Amniotic stem cell (primary cell): ENCODE results near the gene PRR9.
"Not testable (repeated sequence)": the region's sequence is repeated elsewhere in the genome, so short reads cannot be mapped to it uniquely, and the experiment has no call there.

Source experiments
- DNase-seq: peaks from one replicate; lab custom pipeline; 2025; lab: John Stamatoyannopoulos, UW

The PRR9 gene

GRCh38 chr1:153229076-153229829 lies 11.9 kb downstream of the PRR9 start:
- DNase-seq, result not testable (repeated sequence)

GRCh38 chr1:153231363-153231762 lies 14.0 kb downstream of the PRR9 start:
- DNase-seq, result no peak

DNA sequence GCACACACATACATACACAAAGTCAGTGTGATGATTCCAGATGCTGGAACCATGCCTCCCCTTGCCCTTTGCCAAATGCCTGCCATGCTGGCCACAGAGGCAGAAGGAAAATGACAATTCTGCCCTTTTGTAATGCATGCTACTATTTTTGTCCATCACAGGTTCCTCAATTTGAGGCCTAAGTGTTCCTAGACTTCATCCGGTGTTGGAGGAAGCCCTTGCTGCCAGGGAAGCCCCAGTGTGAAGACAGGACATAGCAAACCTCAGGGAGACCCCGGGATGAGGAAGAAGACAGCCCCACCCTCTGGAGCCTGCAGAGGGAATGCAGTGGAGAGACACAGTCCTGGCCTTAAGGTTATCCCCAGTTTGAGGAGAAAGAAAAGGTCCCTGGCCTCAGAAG lies 14.4 kb downstream of the PRR9 start:
- no peak for DNase-seq

DNA sequence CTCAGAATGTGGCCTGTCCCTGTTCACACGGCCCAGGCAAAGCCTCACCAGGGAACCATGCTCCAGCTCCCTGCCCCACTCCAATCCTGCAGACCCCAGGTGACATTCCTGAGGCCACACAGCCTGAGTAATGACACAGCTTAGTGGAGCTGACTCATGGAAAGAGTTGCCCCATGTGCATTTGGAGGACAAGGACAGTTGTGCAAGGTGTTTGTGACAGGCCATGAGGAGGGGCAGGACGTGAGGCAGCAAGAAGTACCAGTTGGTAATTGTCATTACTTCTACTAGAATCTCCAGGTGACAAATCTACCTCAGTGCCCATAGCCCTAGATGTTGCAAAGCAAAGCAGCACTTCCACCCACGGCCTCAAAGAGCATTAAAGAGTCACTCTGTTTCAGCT lies 15.2 kb downstream of the PRR9 start:
- no peak for DNase-seq

DNA sequence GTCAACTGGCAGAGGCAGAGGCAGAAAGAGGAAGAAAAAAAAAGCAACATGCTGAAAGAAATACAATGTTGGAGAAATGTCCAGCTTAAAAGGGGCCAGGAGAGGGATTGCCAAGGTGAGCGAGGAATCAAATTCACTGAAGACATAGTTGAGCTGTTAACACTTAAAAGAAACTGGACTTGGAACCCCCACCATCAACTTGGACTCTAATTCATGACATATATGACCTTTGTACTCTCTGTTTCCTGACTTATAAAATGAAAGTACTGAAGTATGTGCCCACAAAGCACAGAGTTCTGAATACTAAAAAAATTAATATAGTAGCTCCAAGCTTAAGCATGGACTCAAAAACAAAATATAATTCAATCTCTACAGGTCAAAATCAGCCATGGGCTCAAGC lies 16.1 kb downstream of the PRR9 start:
- no peak for DNase-seq

GRCh38 chr1:153238527-153238926 lies 21.1 kb downstream of the PRR9 start:
- DNase-seq, result no peak

DNA sequence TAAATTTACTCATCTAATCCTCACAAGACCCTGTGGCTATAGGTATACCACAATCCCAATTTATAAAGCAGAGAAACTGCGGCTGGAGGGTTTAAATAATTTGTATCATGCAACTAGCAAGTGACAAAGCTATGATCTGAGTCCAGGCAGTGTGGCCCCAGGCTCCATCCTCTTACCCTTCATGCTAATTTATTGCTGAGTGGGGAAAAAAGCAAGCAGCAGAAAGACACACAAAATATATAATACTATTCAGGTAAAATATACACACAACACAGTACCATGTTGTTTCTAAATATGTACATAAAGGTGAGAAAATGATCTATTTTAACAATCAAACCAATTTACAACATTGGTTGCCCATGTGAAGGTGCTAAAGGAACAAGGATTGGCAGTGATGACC lies 24.8 kb downstream of the PRR9 start:
- DNase-seq, result no peak

GRCh38 chr1:153245466-153245865 lies 28.1 kb downstream of the PRR9 start:
- DNase-seq, result no peak

GRCh38 chr1:153246018-153246417 lies 28.6 kb downstream of the PRR9 start:
- DNase-seq, result no peak

- no peak for DNase-seq
These were observed 29.4 kb downstream of the PRR9 start for GRCh38 chr1:153246825-153247224.

- DNase-seq, result no peak
These were observed 30.9 kb downstream of the PRR9 start for GRCh38 chr1:153248176-153248879.

DNA sequence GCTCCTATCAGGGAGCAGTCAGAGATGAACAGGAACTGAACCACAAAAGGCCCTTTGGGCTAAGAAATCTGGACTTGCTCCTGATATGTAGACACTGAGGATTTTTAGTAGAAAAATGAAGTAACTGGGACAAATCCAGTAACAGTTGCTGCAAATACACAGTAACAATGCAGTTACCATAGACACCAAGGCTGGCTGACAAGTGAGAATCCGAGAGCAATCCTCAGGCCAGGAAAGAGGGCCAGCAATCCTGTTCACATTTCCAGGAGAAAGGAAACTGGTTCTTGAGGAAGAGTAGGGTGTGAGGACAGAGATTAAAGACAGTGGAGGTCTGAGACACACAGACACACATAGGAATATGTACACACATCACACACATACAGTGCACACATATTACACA lies 32.8 kb downstream of the PRR9 start:
- no peak for DNase-seq

DNA sequence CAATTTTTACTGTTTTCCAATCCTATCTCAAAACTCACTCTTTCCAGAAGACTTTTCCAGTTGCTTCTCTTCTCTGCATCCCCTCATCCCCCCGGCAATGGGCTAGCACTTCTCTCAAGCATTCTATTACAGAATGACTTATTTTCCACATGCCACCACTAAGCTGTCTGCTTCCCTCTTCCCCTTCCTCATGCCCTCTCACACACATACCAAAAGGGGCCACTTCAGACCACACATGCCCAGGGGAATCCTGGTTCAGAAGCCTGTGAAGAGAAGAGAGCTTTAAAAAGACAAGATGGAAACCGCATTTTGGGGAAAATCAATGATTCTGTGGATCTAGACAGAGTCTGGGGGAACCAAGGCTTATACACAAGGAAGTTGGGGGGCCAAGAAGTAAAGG lies 33.7 kb downstream of the PRR9 start:
- DNase-seq, result no peak

DNA sequence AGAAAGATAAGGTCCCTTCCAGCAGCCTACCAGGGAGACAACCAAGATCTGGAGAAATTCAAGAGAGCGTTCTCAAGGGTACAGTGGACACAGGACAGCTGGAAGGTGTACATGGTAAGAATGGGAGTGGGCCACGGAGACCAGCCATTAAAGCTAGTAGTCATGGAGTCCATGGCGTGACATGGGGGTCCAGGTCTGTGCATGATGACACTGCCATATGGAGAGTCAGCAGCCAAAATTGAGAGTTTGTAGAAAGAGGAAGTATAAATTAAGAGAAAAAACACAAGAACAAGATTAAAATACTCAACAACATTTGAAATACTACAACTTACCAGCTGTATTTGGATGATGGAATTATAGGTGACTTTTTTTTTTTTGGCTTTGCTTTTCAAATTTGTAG lies 34.2 kb downstream of the PRR9 start:
- no peak for DNase-seq

- no peak for DNase-seq
These were observed 34.6 kb downstream of the PRR9 start for GRCh38 chr1:153251988-153252387.

DNA sequence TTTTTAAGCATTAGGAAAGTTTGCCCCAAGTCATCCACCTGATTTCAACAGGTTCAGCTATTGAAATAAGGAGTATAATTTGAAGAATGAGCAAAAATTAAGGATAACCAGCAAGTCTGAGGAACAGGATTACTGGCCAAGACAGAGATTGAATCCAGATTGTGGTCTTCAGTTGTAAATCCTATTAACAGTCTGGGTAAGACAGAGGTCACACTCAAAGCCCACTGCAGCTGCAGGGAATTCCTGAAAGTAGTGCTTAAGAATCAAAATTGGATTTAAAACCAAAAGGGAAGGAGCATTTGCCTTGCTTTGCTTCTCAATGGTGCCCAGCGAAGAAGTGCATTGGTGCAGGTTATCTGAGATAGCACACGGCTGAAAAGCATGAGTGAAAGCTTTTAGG lies 35.7 kb downstream of the PRR9 start:
- no peak for DNase-seq

DNA sequence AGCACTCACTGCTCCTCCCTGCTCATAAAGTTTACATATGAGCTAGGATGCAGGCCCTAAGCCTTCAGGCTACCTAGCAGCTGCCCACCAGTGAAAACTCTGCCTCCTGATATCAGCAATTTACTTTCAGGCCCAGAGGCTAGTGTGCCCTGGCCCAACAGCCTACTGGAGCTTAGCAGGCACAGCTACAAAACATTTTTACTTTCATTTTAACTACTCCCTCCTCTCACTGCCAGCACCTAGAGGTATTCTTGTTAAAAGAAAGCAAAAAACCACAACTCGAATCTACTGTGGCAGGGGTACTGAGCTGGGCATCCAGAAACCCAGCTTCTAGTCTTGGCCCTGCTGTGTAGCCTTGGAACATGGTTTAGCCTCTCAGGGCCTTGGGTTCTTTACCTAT lies 36.3 kb downstream of the PRR9 start:
- no peak for DNase-seq

GRCh38 chr1:153259387-153259786 lies 42.0 kb downstream of the PRR9 start, which contains the start of gene LORICRIN:
TSS of gene LORICRIN (plus strand) at chr1:153259687. CDS start at chr1:153260950, 1,263 bp downstream.
- DNase-seq, result no peak

DNA sequence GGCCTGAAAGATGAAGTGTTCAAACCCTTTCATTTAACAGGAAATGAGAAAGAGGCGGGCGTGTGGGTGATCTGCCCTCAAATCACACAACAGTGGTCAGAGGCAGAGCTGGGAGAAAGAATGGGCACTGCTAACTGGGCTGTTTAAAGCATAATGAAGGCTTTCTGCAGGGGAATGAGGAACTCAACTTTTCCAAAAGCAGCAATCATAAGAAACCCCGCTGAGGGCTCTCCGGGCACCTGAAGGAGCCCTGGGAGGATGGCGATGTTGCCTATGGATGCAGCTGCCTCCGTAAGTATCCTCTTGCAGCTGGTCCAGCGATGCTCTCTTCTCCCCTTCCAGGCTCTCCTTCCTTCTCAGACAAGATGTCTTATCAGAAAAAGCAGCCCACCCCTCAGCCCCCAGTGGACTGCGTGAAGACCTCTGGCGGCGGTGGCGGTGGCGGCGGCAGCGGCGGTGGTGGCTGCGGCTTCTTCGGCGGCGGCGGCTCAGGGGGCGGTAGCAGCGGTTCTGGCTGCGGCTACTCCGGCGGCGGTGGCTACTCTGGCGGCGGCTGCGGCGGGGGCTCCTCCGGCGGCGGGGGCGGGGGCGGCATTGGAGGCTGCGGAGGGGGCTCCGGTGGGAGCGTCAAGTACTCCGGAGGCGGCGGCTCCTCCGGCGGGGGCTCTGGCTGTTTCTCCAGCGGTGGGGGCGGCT lies 43.3 kb downstream of the PRR9 start:
- no peak for DNase-seq

DNA sequence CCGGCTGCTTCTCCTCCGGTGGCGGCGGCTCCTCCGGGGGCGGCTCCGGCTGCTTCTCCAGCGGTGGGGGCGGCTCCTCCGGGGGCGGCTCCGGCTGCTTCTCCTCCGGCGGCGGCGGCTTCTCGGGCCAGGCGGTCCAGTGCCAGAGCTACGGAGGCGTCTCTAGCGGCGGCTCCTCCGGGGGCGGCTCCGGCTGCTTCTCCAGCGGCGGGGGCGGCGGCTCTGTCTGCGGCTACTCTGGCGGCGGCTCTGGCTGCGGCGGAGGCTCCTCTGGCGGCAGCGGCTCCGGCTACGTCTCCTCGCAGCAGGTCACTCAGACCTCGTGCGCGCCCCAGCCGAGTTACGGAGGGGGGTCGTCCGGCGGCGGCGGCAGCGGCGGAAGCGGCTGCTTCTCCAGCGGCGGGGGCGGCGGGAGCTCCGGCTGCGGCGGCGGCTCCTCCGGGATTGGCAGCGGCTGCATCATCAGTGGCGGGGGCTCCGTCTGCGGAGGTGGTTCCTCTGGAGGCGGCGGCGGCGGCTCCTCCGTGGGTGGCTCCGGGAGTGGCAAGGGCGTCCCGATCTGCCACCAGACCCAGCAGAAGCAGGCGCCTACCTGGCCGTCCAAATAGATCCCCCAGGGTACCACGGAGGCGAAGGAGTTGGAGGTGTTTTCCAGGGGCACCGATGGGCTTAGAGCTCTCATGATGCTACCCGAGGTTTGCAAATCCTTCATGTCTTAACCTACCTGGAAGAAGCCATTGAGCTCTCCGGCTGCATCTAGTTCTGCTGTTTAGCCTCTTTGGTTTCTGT lies 44.1 kb downstream of the PRR9 start:
- no peak for DNase-seq

DNA sequence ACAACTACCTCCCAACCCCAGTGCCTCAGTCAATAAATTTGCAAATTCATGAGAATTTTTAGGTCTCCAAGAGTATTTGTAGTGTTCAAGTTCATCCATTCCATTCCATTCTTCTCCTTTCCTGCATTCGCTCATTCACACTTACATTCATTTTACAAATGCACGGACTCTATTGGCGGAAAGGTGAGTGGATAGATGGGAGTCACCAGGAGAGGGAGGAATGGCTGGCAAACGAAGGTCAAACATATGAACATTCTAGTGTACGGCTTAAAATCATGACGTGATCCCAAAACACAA lies 44.6 kb downstream of the PRR9 start:
- DNase-seq, result no peak

DNA sequence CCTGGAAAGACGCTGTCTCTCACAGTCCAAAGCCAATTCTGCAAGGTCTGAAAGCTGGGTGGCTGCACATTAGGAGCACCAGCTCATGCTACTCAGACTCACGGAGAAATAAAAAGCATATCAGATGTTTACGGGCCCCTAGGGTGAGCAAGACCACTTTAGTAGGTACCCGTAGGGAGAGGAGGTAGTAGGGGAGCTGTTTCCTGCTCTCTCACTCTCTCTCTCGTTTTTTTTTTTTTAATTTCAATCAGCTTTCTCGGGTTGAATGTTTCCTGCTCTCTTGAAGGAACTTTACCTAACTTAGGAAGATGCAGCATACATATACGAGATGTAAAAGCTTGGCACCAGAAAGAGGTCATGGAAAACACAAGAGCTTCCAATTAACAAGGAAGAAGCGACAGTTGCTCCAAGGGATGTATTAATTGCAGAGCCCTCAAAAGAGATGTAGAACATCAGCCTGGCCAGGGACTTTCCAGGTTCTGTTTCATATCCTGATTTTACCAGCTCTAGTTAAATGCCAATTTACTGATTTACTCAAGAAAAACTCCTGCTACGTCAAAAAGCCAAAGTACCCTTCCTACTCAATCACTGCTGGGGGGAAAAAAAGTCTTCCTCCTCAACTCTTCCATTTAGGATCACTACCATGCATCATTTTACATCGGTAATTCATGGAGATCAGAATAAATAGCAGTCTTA lies 45.2 kb downstream of the PRR9 start:
- no peak for DNase-seq
